HEK293 (cell line): Measurements from ENCODE around the gene TRIM47.

Experiments
- CTCF ChIA-PET: fragments of 350-600 bp; formaldehyde crosslinking; extraction: SDS; loops from one replicate; lab custom pipeline; 2021; ENCODE audit warnings: antibody characterized with exemption; lab: Yijun Ruan, JAX
- POLR2A ChIA-PET: fragments of 300-600 bp; formaldehyde crosslinking; extraction: SDS; loops from one replicate; lab custom pipeline; 2020; ENCODE audit warnings: antibody characterized with exemption, inconsistent platforms; lab: Yijun Ruan, JAX
- H3K27ac ChIP-seq: fragments of 200-500 bp; sonication (Bioruptor generic); 2 replicates; pipeline ENCODE4 v1.5.1; 2014; ENCODE audit warnings: low read depth, low read length, control low read depth, inconsistent platforms; ENCODE audit errors: extremely low read depth
- H3K36me3 ChIP-seq, 2 experiments: fragments of 200-500 bp in 1 of 2; sonication (Bioruptor generic) in 1 of 2; 1 replicate in 1 of 2; 2 replicates in 1 of 2; pipeline ENCODE4 v1.5.1; 2014 to 2017; ENCODE audit warnings: inconsistent platforms in 2 of 2, low read length in 2 of 2; ENCODE audit not compliant: control insufficient read depth in 2 of 2, insufficient read depth in 1 of 2
- H3K4me1 ChIP-seq: fragments of 200-500 bp; sonication (Bioruptor generic); 2 replicates; pipeline ENCODE4 v1.5.1; 2014; ENCODE audit warnings: mild to moderate bottlenecking, low read length, inconsistent platforms; ENCODE audit not compliant: control insufficient read depth, insufficient read depth
- H3K4me3 ChIP-seq: 2 replicates; pipeline ENCODE4 v1.5.1; 2011; ENCODE audit warnings: low read depth, mild to moderate bottlenecking, control low read depth, low read length, moderate library complexity
- H3K9me3 ChIP-seq: fragments of 200-500 bp; sonication (Bioruptor generic); 2 replicates; pipeline ENCODE4 v1.5.1; 2014; ENCODE audit warnings: low read depth, low read length, inconsistent platforms; ENCODE audit not compliant: control insufficient read depth, insufficient read depth
- HOXC10 ChIP-seq: sonication (generic); formaldehyde crosslinking; IDR thresholded peaks from 2 replicates; pipeline ENCODE4 v1.8.1; 2023; ENCODE audit warnings: mild to moderate bottlenecking, missing genetic modification reagents
- HOXD13 ChIP-seq: sonication (generic); formaldehyde crosslinking; IDR thresholded peaks from 2 replicates; pipeline ENCODE4 v1.8.0; 2022; ENCODE audit warnings: missing genetic modification reagents, borderline replicate concordance
- PRDM2 ChIP-seq: fragments of 450-650 bp; formaldehyde crosslinking; IDR thresholded peaks from 2 replicates; pipeline ENCODE4 v1.5.1; 2016; ENCODE audit warnings: missing biosample characterization, missing genetic modification characterization, borderline replicate concordance
- REST ChIP-seq: fragments of 450-650 bp; formaldehyde crosslinking; IDR thresholded peaks from 2 replicates; pipeline ENCODE4 v1.5.1; 2016; ENCODE audit warnings: missing biosample characterization, missing genetic modification characterization
- ZBTB44 ChIP-seq: fragments of 450-650 bp; IDR thresholded peaks from 2 replicates; pipeline ENCODE4 v1.5.1; 2018; ENCODE audit warnings: missing biosample characterization, mild to moderate bottlenecking, missing genetic modification characterization
- ZNF211 ChIP-seq: fragments of 450-650 bp; formaldehyde crosslinking; IDR thresholded peaks from 2 replicates; pipeline ENCODE4 v1.5.1; 2016; ENCODE audit warnings: low read depth, missing biosample characterization, missing genetic modification characterization
- ZNF266 ChIP-seq: fragments of 450-650 bp; formaldehyde crosslinking; IDR thresholded peaks from 2 replicates; pipeline ENCODE4 v1.5.1; 2016; ENCODE audit warnings: missing biosample characterization, missing genetic modification characterization, low read depth
- ZNF280D ChIP-seq: fragments of 450-650 bp; formaldehyde crosslinking; IDR thresholded peaks from 2 replicates; pipeline ENCODE4 v1.5.1; 2016; ENCODE audit warnings: missing biosample characterization, missing genetic modification characterization
- ZNF324 ChIP-seq: fragments of 450-650 bp; formaldehyde crosslinking; IDR thresholded peaks from 2 replicates; pipeline ENCODE4 v1.5.1; 2016; ENCODE audit warnings: missing biosample characterization, missing genetic modification characterization
- ZNF518A ChIP-seq: fragments of 450-650 bp; formaldehyde crosslinking; conservative IDR thresholded peaks from 2 replicates; pipeline ENCODE4 v1.5.1; 2016; ENCODE audit warnings: low read depth, missing biosample characterization, missing genetic modification characterization
- ZNF529 ChIP-seq: fragments of 450-650 bp; formaldehyde crosslinking; IDR thresholded peaks from 2 replicates; pipeline ENCODE4 v1.5.1; 2017; ENCODE audit warnings: missing genetic modification characterization, missing biosample characterization; ENCODE audit not compliant: insufficient replicate concordance
- ZNF629 ChIP-seq: fragments of 450-650 bp; formaldehyde crosslinking; IDR thresholded peaks from 2 replicates; pipeline ENCODE4 v1.5.1; 2017; ENCODE audit warnings: missing biosample characterization, missing genetic modification characterization
- ZNF677 ChIP-seq: fragments of 450-650 bp; IDR thresholded peaks from 2 replicates; pipeline ENCODE4 v1.5.0; 2018; ENCODE audit warnings: missing biosample characterization, mild to moderate bottlenecking, missing genetic modification characterization, moderate library complexity
- ZSCAN18 ChIP-seq: fragments of 450-650 bp; formaldehyde crosslinking; IDR thresholded peaks from 2 replicates; pipeline ENCODE4 v1.5.1; 2016; ENCODE audit warnings: missing biosample characterization, missing genetic modification characterization

The TRIM47 gene

GRCh38 chr17:75849724-75850123, 28.7 kb downstream of the TRIM47 start:
- CTCF ChIA-PET, result interaction anchor here (0.6 to 5.5 kb wide), 4 partner anchors 11 to 50 kb away, joined by 3 to 40 read pairs (median 17); no protein-coding TSS in a partner anchor
- H3K36me3 ChIP-seq, result peaks cover 7 to 58% of the 10 kb centered on the region in 2 experiments
- H3K4me1 ChIP-seq, result peaks cover 7% of the 10 kb centered on the region
- H3K27ac ChIP-seq, result no peak overlapping the region
- H3K4me3 ChIP-seq, result no peak overlapping the region
- POLR2A ChIA-PET, result interaction anchor here (0.6 to 1.0 kb wide), 2 partner anchors 70 to 138 kb away, joined by 4 to 8 read pairs; a partner anchor contains a TSS
- TF ChIP-seq REST (tag by site-specific recombination) (no peak), ZNF518A (tag by site-specific recombination) (no peak), HOXC10 (CRISPR knock-in tag) (no peak), ZSCAN18 (no peak), PRDM2 (tag by site-specific recombination) (no peak), ZNF677 (tag by site-specific recombination) (no peak), ZNF266 (no peak), HOXD13 (CRISPR knock-in tag) (no peak), ZNF280D (tag by site-specific recombination) (no peak), ZNF211 (tag by site-specific recombination) (no peak), ZBTB44 (no peak), ZNF629 (no peak), ZNF324 (tag by site-specific recombination) (no peak), ZNF529 (tag by site-specific recombination) (no peak)
- no peaks in the 10 kb centered on the region for H3K9me3 ChIP-seq
